OCI-LY7 (cell line): ENCODE data around the gene XRN2.

Experiments used
- CTCF ChIP-seq: fragments of 200-600 bp; sonication (generic); conservative IDR thresholded peaks from 2 replicates; pipeline ENCODE4 v1.5.1; 2014; ENCODE audit warnings: mild to moderate bottlenecking, antibody characterized with exemption, low read length, moderate library complexity, mixed read lengths
- EZH2phosphoT487 ChIP-seq: fragments of 200-600 bp; sonication (generic); IDR thresholded peaks from 2 replicates; pipeline ENCODE4 v1.6.1; 2018; ENCODE audit warnings: low read depth, borderline replicate concordance, mild to moderate bottlenecking, mixed run types, antibody characterized with exemption, low read length, moderate library complexity, mixed read lengths

- TF ChIP-seq EZH2phosphoT487 (no peak), CTCF (no peak)
Measured at GRCh38 chr20:21411725-21412124, 108.6 kb downstream of the XRN2 start.
